Lower leg skin (tissue), 4 donors: Measurements from ENCODE around the gene CHD6. TPM values are rescaled to one million over a fixed set of nuclear protein-coding genes. Genes with fewer than 3 reads are reported as not detected.

Experiments
- DNase-seq, 2 donors: peaks; one replicate each; pipeline ENCODE4 v3.0.0-alpha.2; 2019; ENCODE audit warnings: low spot score in 2 of 2
- H3K4me3 ChIP-seq: fragments of 200-600 bp; sonication (generic); 2 replicates; pipeline ENCODE4 v1.5.1; 2017; ENCODE audit warnings: mild to moderate bottlenecking, low read depth; ENCODE audit not compliant: poor library complexity, severe bottlenecking
- CTCF ChIP-seq, 3 donors: fragments of 450-650 bp; IDR thresholded peaks; one replicate each; pipeline ENCODE4 v1.5.1; 2016; ENCODE audit warnings: antibody characterized with exemption in 3 of 3, mild to moderate bottlenecking in 3 of 3, moderate library complexity in 2 of 3
- POLR2A ChIP-seq, 2 donors: fragments of 450-650 bp; IDR thresholded peaks; one replicate each; pipeline ENCODE4 v1.6.1; 2016 to 2017; ENCODE audit warnings: antibody characterized with exemption in 2 of 2, mild to moderate bottlenecking in 1 of 2, moderate library complexity in 1 of 2
- WGBS, 2 donors: methylation state at CpG; one replicate each; pipeline ENCODE4 v1.1.5; 2018; 5-methylcytosine and 5-hydroxymethylcytosine counted together
- intact Hi-C: fragments of 100-400 bp; cut with DNase I; formaldehyde crosslinking; loops from one replicate; pipeline ENCODE4 v1.15.0; 2023; ENCODE audit warnings: low total_unique reads
- total RNA-seq, 4 donors: library from RNA; depleted of rRNA; stranded (reverse); fragments of >200 nt; gene quantifications; one replicate each; pipeline ENCODE4 v1.1.0, GENCODE V29; 2016

The CHD6 gene
- total RNA-seq, 4 donors from 2014 or later: 29.7 to 40.1 (median 37.7) TPM

DNA sequence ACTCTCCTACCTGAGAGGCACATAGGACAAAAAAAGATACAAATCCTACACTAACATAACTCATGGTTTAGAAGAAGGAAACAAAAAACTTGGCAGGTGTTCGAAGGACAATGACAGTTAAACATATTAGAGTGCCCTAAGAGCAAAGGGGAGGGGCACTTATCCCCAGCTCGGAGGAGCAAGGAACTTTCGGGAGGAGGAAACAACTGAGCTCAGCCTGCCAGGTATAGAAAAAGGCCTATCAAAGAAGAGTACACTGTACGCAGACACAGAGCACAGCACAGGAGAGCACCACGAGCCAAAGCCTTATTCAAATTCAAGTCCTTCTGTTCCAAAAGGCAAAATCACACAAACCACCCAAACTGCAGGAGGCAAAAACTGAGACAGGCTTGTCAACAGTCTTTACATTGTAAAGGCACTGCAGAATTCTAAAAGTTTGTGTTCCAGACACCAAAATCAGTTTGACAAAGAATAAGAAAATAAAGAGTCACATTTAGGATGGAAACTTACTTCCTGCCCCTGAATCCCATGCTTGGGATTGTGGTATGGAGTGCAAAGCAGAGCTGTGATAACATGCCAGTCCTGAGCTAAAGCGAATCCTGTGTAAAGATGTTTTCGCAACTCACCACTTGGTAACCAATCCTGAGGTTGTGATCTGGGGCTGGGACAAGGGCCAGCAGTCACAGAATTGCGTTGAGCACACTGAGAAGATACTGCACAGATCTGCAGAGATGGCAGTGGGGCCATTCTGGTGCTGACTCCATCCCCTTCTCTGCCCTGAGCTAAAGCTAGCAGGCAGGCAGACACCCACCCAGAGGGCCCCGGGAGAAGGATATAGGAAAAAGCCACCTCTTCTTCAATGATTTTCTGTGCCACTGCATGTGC, 108.6 kb downstream of the CHD6 start:
- WGBS, 2 donors: 55 to 57% methylated on average over 8 to 9 of the region's 9 CpGs
- H3K4me3 ChIP-seq: no peak overlapping the region
- TF ChIP-seq POLR2A (IDR thresholded peaks at IDR 0.05): no peak
- TF ChIP-seq CTCF (IDR thresholded peaks at IDR 0.05): no peak
- intact Hi-C loops: no loop called here
- DNase-seq: no peak

GRCh38 chr20:41508335-41508734, 109.8 kb downstream of the CHD6 start:
- intact Hi-C loops: no loop called here
- WGBS, 2 donors: 58 to 65% methylated on average over 6 of the region's 6 CpGs
- TF ChIP-seq CTCF (IDR thresholded peaks at IDR 0.05) (no peak), POLR2A (IDR thresholded peaks at IDR 0.05) (no peak)
- no peak for DNase-seq
- no peak overlapping the region for H3K4me3 ChIP-seq

DNA sequence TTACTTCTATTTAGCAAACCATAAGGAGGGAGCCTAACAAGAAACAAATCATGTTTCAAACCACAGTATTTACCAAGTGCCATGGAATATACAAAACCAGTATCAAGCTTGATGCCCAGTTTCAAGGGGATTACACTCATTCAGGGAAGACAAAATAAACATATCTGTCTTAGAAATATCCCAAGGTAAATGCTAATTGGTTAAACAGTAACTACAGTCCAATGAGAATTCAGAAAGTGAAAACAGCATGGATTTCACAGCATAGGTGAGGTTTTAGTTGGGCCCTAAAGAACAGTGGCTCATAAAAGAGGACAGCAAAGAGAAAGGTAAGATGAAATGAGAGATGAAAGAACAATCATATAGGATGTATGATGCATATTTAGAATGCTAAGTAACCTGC, 110.3 kb downstream of the CHD6 start:
- no peak for DNase-seq
- no peak for TF ChIP-seq POLR2A (IDR thresholded peaks at IDR 0.05)
- no peak for TF ChIP-seq CTCF (IDR thresholded peaks at IDR 0.05)
- H3K4me3 ChIP-seq: no peak overlapping the region
- intact Hi-C loops: no loop called here

DNA sequence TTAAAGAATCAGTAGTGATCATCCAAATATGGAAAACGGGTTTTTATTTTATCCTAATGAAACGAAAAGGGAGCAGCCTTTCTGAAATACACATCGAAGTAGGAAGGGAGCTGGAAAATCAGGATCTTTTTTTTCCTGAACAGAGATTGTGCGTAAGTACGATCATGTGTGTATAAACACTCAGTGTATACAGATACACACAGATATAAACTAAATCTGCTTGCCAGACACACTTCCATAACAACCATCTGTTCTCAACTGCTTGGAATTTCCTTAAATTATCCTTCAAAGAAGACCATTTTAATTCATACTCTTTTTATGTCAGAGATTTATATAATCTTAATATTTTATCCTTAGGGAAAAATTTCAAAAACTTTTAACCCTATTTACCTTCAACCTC, 110.7 kb downstream of the CHD6 start:
- intact Hi-C loops: no loop called here
- TF ChIP-seq CTCF (IDR thresholded peaks at IDR 0.05) (no peak), POLR2A (IDR thresholded peaks at IDR 0.05) (no peak)
- H3K4me3 ChIP-seq: no peak overlapping the region
- WGBS, 2 donors: 75 to 79% methylated on average over 5 of the region's 5 CpGs
- no peak for DNase-seq

GRCh38 chr20:41506192-41506915, 111.8 kb downstream of the CHD6 start:
- TF ChIP-seq CTCF (IDR thresholded peaks at IDR 0.05) (no peak), POLR2A (IDR thresholded peaks at IDR 0.05) (no peak)

More at GRCh38 chr20:41506192-41506915, 111.8 kb downstream of the CHD6 start:
- 89 to 95% methylated on average over 4 of the region's 4 CpGs for WGBS, 2 donors
- no peak overlapping the region for H3K4me3 ChIP-seq
- DNase-seq: no peak
- intact Hi-C loops: no loop called here
